SK-N-MC (cell line): ENCODE results near the gene FAM25C.
"Not testable (repeated sequence)": the region's sequence is repeated elsewhere in the genome, so short reads cannot be mapped to it uniquely, and the experiment has no call there.

Experiments
- DNase-seq: peaks from one replicate; pipeline ENCODE4 v3.0.0-alpha.2; 2011; ENCODE audit warnings: low read depth, low spot score
- H3K27ac ChIP-seq: fragments of 200-600 bp; sonication (generic); 2 replicates; pipeline ENCODE4 v1.5.1; 2016; ENCODE audit warnings: mixed run types
- H3K36me3 ChIP-seq: fragments of 200-600 bp; sonication (generic); 2 replicates; pipeline ENCODE4 v1.6.1; 2017; ENCODE audit warnings: antibody characterized with exemption, low read length, mixed read lengths; ENCODE audit not compliant: insufficient read depth
- H3K4me3 ChIP-seq: fragments of 200-600 bp; sonication (generic); 2 replicates; pipeline ENCODE4 v1.5.1; 2016
- H3K9ac ChIP-seq: fragments of 200-600 bp; sonication (generic); 2 replicates; pipeline ENCODE4 v1.8.0; 2017; ENCODE audit warnings: mixed run types, mixed read lengths; ENCODE audit not compliant: insufficient read length
- H3K9me3 ChIP-seq: fragments of 200-600 bp; sonication (generic); 2 replicates; pipeline ENCODE4 v1.6.1; 2017; ENCODE audit warnings: low read depth, mild to moderate bottlenecking, antibody characterized with exemption, low read length, moderate library complexity, mixed read lengths

Gene FAM25C

GRCh38 chr10:47972077-47972476, 27.5 kb downstream of the FAM25C start:
- H3K27ac ChIP-seq, DNase-seq, H3K9me3 ChIP-seq, H3K4me3 ChIP-seq, H3K9ac ChIP-seq, H3K36me3 ChIP-seq: not testable (repeated sequence)

DNA sequence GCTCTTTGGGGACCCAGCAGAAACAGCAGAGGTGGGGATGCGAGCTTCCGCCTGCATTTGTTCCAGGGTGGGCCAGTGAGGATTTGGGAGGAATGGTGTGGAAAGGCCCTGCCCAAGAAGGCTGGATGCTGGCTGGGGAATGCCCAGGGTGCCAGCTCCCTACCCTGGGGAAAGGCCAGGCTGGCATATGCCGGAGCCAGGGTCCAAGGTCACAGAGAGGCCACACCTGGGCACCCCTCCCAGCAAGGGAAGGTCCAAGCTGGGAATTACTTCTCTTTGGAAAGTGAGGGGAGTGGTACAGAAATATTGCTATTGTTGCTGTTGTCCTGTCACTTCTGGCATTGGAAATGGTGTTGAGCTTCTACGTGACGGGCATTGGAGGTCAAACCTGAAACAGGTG, 28.0 kb downstream of the FAM25C start:
- not testable (repeated sequence) for H3K9me3 ChIP-seq, DNase-seq, H3K36me3 ChIP-seq, H3K4me3 ChIP-seq, H3K27ac ChIP-seq, H3K9ac ChIP-seq

GRCh38 chr10:47970047-47970446, 29.5 kb downstream of the FAM25C start:
- H3K36me3 ChIP-seq, H3K9ac ChIP-seq, H3K27ac ChIP-seq, H3K4me3 ChIP-seq, DNase-seq, H3K9me3 ChIP-seq: not testable (repeated sequence)

- not testable (repeated sequence) for H3K4me3 ChIP-seq, H3K36me3 ChIP-seq, H3K9me3 ChIP-seq, DNase-seq, H3K9ac ChIP-seq, H3K27ac ChIP-seq
These were observed 30.6 kb downstream of the FAM25C start for GRCh38 chr10:47968988-47969387.

DNA sequence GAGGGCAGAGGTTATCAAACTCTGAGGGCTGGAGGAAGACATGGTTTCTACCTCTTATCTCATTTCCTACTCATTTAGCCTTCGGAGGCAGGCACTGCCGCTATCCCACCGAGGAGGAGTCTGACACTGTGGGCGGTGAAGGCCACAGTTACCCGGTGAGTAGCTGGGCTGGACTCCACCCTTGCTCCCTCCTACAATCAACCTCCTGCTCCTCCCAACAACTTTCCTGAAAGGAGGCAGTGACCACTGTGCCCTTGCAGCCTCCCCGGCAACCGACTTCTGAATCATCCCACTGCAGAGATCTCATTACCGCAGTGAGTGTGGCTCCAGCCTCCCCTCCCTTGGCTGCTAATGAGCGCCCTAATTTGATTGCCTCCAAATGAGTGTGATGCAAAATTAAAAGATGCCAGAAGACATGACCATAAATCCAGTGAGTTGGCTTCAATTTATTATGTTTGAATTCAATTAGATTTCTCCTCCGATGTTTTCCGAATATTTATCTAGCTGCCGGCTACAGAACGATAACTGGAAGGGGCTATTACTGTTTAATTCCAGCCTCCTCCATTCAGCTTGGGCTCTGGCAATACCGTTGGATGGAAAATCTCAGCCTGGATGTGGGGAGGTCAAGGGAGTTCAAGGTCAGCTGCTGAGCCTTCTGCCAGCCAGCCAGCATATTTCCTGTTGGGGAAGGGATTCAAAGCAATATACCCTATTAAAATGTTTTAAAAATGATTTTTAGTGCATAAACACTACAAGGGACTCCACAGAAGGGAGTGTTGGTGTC, 35.1 kb downstream of the FAM25C start:
- not testable (repeated sequence) for H3K4me3 ChIP-seq, H3K36me3 ChIP-seq, H3K9ac ChIP-seq, H3K9me3 ChIP-seq, DNase-seq, H3K27ac ChIP-seq

GRCh38 chr10:47962785-47963184, 36.8 kb downstream of the FAM25C start:
- not testable (repeated sequence) for H3K27ac ChIP-seq

DNA sequence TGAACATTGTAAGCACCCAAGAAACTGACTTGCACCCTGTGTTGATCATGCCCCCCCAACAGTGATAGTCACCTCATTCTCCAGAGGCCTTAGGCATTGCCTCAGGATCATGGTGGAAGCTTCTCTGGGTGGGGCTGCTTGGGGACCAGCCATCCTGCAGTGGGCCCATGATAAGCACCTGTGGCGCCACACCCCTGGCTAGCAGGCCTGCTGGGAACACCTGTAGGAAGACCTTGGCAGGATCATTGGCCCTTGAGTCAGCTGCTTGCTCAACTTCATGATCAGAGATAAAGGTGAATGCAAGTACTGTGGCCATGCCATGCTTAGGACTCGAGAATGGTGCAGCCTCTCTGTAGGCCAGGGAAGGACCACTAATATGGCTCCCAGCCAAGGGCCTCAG, 38.9 kb downstream of the FAM25C start:
- DNase-seq, H3K9ac ChIP-seq, H3K27ac ChIP-seq, H3K4me3 ChIP-seq, H3K36me3 ChIP-seq, H3K9me3 ChIP-seq: not testable (repeated sequence)

More at GRCh38 chr10:47962785-47963184, 36.8 kb downstream of the FAM25C start:
- not testable (repeated sequence) for H3K9me3 ChIP-seq, H3K9ac ChIP-seq, DNase-seq, H3K36me3 ChIP-seq, H3K4me3 ChIP-seq

DNA sequence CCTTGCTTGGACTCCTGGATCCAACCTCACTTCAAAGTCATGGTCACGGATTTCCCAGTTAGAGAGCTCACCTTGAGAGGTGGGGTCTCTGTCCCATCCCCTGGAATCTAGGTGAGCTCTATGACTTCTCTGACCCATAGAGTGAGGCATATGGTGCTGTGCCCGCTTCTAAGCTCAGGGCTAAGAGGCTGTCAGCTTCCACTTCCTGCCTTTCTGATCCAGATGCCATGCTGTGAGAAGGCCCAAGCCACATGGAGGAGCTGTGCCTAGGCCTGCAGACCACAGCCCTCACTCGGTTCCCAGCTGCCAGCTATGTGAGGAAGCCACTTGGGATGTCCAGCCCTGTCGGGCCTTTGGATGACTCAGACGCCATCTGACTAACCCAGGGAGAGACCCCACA, 39.9 kb downstream of the FAM25C start:
- H3K9ac ChIP-seq, H3K9me3 ChIP-seq, H3K4me3 ChIP-seq, DNase-seq, H3K36me3 ChIP-seq, H3K27ac ChIP-seq: not testable (repeated sequence)

GRCh38 chr10:47957158-47957557, 42.4 kb downstream of the FAM25C start:
- not testable (repeated sequence) for H3K9me3 ChIP-seq, H3K36me3 ChIP-seq, DNase-seq, H3K9ac ChIP-seq, H3K4me3 ChIP-seq, H3K27ac ChIP-seq

- H3K4me3 ChIP-seq, H3K36me3 ChIP-seq, H3K27ac ChIP-seq, DNase-seq, H3K9ac ChIP-seq, H3K9me3 ChIP-seq: not testable (repeated sequence)
These were observed 52.2 kb downstream of the FAM25C start for GRCh38 chr10:47947424-47947823.
